Loucy (cell line): ENCODE results near the gene PCSK5.

Experiments used
- H2AFZ ChIP-seq: fragments of 200-600 bp; sonication (generic); 2 replicates; pipeline ENCODE4 v1.6.0; 2016; ENCODE audit warnings: antibody characterized with exemption, mild to moderate bottlenecking, low read length, moderate library complexity
- H3F3A ChIP-seq: fragments of 200-600 bp; 2 replicates; pipeline ENCODE4 v1.6.0; 2016; ENCODE audit warnings: antibody characterized with exemption, low read depth, mild to moderate bottlenecking
- H3K27me3 ChIP-seq: fragments of 200-600 bp; sonication (generic); 2 replicates; pipeline ENCODE4 v1.6.1; 2014; ENCODE audit warnings: low read length, mild to moderate bottlenecking; ENCODE audit not compliant: insufficient read depth, poor library complexity, severe bottlenecking
- H3K36me3 ChIP-seq: fragments of 200-600 bp; sonication (generic); 2 replicates; pipeline ENCODE4 v1.6.1; 2016; ENCODE audit warnings: low read length; ENCODE audit not compliant: insufficient read depth
- H3K4me1 ChIP-seq: fragments of 200-600 bp; sonication (generic); 2 replicates; pipeline ENCODE4 v1.5.1; 2014; ENCODE audit warnings: low read length, mild to moderate bottlenecking; ENCODE audit not compliant: insufficient read depth, poor library complexity, severe bottlenecking
- H3K4me2 ChIP-seq: fragments of 200-600 bp; sonication (generic); 2 replicates; pipeline ENCODE4 v1.6.0; 2014; ENCODE audit warnings: antibody characterized with exemption, low read length, low read depth, mild to moderate bottlenecking; ENCODE audit not compliant: poor library complexity, severe bottlenecking
- H3K4me3 ChIP-seq: fragments of 200-600 bp; sonication (generic); 2 replicates; pipeline ENCODE4 v1.5.1; 2014; ENCODE audit warnings: low read length, mild to moderate bottlenecking, mixed read lengths; ENCODE audit not compliant: poor library complexity, severe bottlenecking
- H3K79me2 ChIP-seq: fragments of 200-600 bp; sonication (generic); 2 replicates; pipeline ENCODE4 v1.6.1; 2014; ENCODE audit warnings: low read length; ENCODE audit not compliant: insufficient read depth
- H3K9ac ChIP-seq: fragments of 200-600 bp; sonication (generic); 2 replicates; pipeline ENCODE4 v1.6.0; 2014; ENCODE audit warnings: mild to moderate bottlenecking, low read depth, low read length, moderate library complexity; ENCODE audit not compliant: poor library complexity, severe bottlenecking
- H3K9me2 ChIP-seq: fragments of 200-600 bp; sonication (generic); replicated peaks from 2 replicates; pipeline ENCODE4 v1.6.1; 2016; ENCODE audit warnings: low read depth, low read length, mixed read lengths
- H3K9me3 ChIP-seq: fragments of 200-600 bp; sonication (generic); 2 replicates; pipeline ENCODE4 v1.6.1; 2014; ENCODE audit warnings: mild to moderate bottlenecking, antibody characterized with exemption, low read length, low read depth; ENCODE audit not compliant: insufficient read depth
- H4K20me1 ChIP-seq: fragments of 200-600 bp; sonication (generic); 2 replicates; pipeline ENCODE4 v1.6.0; 2014; ENCODE audit warnings: antibody characterized with exemption, low read length, mild to moderate bottlenecking; ENCODE audit not compliant: insufficient read depth, poor library complexity, severe bottlenecking
- EZH2phosphoT487 ChIP-seq: fragments of 200-600 bp; IDR thresholded peaks from 2 replicates; pipeline ENCODE4 v1.6.1; 2018; ENCODE audit warnings: antibody characterized with exemption, mild to moderate bottlenecking, moderate library complexity, borderline replicate concordance
- TF ChIP-seq, protein P1 (sequence below): fragments of 200-600 bp; sonication (generic); conservative IDR thresholded peaks from 2 replicates; pipeline ENCODE4 v1.5.1; 2014; ENCODE audit warnings: mild to moderate bottlenecking, antibody characterized with exemption, low read length

Gene PCSK5

DNA sequence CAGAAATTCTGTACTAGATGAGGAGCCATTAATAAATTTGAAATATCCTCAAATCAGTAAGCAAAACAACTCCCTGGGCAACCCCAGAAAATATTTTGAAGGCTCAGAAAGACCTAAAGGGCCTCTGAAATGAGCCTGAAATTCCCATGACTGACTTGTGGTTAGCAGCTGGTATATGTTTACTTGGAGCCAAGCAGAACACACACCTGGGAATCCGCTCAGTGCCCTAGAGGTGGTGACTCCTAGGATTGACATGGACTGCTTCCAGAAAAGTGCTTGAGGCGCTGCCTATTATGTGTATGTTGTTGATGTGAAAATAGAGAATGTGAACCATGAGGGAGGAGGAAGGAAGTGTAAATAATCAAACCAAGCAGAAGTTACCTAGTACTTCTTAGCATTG is 489.0 kb downstream of the PCSK5 start:
- H3K4me2 ChIP-seq, result no peak overlapping the region
- no peaks in the 10 kb centered on the region for H3K9me3 ChIP-seq
- no peak overlapping the region for H3K4me3 ChIP-seq
- no peaks in the 10 kb centered on the region for H4K20me1 ChIP-seq
- no peaks in the 10 kb centered on the region for H3K79me2 ChIP-seq
- H3K9ac ChIP-seq, result no peak overlapping the region
- H3F3A ChIP-seq, result no peaks in the 10 kb centered on the region
- no peaks in the 10 kb centered on the region for H3K27me3 ChIP-seq
- no peaks in the 10 kb centered on the region for H3K4me1 ChIP-seq
- H2AFZ ChIP-seq, result no peak overlapping the region
- TF ChIP-seq, protein P1, sequence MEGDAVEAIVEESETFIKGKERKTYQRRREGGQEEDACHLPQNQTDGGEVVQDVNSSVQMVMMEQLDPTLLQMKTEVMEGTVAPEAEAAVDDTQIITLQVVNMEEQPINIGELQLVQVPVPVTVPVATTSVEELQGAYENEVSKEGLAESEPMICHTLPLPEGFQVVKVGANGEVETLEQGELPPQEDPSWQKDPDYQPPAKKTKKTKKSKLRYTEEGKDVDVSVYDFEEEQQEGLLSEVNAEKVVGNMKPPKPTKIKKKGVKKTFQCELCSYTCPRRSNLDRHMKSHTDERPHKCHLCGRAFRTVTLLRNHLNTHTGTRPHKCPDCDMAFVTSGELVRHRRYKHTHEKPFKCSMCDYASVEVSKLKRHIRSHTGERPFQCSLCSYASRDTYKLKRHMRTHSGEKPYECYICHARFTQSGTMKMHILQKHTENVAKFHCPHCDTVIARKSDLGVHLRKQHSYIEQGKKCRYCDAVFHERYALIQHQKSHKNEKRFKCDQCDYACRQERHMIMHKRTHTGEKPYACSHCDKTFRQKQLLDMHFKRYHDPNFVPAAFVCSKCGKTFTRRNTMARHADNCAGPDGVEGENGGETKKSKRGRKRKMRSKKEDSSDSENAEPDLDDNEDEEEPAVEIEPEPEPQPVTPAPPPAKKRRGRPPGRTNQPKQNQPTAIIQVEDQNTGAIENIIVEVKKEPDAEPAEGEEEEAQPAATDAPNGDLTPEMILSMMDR, result no peak
- TF ChIP-seq EZH2phosphoT487, result no peak
- H3K9me2 ChIP-seq, result no peaks in the 10 kb centered on the region
- 0 out of 2 replicates have a peak, but pooled peaks cover 3% of the 10 kb centered on the region for H3K36me3 ChIP-seq

DNA sequence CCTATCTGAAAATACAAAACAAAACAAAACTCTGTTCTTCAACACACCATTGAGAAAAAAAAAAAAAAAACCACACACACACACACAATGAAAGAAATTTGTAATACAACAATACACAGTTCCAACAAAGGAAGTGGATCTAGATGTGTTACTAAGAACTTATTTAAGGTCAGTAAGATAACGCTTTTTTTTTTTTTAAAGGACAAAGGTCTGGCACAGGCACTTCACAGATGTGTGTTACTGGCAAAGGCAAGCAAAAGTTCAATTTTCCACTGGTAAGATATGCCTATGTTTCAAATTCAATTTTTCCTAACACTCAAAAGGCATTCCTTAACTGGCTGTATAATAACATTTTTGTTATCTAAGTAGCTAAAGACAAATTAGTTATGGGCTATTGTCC is 500.2 kb downstream of the PCSK5 start:
- Histone ChIP-seq H3K9me3 (0 out of 2 replicates have a peak, but pooled peaks cover 5% of the 10 kb centered on the region), H3K27me3 (no peaks in the 10 kb centered on the region), H3K9me2 (no peaks in the 10 kb centered on the region), H3K9ac (no peak overlapping the region), H3K4me2 (peak overlapping the region; percentile 93), H3K4me1 (peaks cover 45% of the 10 kb centered on the region), H3K79me2 (peaks cover 31% of the 10 kb centered on the region), H3K36me3 (no peaks in the 10 kb centered on the region), H2AFZ (no peak overlapping the region), H3F3A (no peaks in the 10 kb centered on the region), H4K20me1 (no peaks in the 10 kb centered on the region), H3K4me3 (peak overlapping the region; percentile 13)
- TF ChIP-seq, protein P1, result no peak
- TF ChIP-seq EZH2phosphoT487, result no peak

DNA sequence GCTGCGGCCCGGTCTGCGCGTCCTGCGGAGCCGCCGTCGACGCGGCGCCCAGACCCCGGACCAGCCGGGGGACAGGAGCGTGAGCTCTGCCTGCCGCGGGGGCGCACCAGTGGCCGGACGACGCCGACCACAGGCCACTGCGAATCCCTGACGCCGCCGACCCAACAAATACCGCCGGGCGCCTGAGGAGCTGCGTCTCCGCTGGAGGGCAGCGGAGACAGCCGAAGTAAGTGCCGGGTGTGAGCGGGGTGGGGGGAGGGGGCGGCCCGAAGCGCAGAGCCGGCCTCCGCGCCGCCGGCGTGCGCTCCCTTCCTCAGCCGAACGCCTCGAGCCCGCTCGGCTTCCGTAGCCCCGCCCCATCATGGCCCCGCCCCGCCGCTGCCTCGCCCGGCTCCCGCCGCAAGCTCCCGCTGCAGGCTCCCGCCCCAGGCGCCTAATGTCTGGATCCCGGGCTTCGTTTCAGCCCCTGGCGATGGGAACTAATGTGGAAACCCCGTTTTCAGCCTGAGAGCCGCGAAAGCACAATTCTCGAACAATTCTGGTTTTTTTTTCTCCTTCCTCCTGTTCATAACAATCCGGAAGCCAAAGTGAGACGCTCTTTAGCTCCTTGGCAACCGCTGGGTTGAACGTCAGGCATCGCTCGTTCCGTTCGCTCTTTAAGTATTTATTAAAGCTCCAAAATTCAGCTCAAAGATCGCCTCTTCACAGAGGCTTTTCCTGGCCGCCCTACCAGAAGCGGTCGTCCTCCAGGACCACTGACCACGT is 503.9 kb downstream of the PCSK5 start, which contains the start of gene RFK:
Gene RFK, minus strand, starts transcription at position 232 of the 765 bp plus-strand sequence. CDS start 255 bp downstream, outside the sequence.
- Histone ChIP-seq H3K79me2 (peaks cover 31% of the 10 kb centered on the region), H3F3A (no peaks in the 10 kb centered on the region), H3K4me3 (peak within 1 kb of the TSS; percentile 86), H3K9ac (peak within 1 kb of the TSS; percentile 89), H3K9me3 (0 out of 2 replicates have a peak, but pooled peaks cover 5% of the 10 kb centered on the region), H3K4me2 (peak within 1 kb of the TSS; percentile 93), H3K36me3 (no peaks in the 10 kb centered on the region), H3K9me2 (no peaks in the 10 kb centered on the region), H3K27me3 (no peaks in the 10 kb centered on the region), H3K4me1 (peaks cover 38% of the 10 kb centered on the region), H2AFZ (peak within 1 kb of the TSS; percentile 97), H4K20me1 (no peaks in the 10 kb centered on the region)
- TF ChIP-seq, protein P1, result peak; percentile 48
- no peak for TF ChIP-seq EZH2phosphoT487
